HG03280 (cell line): Measurements from ENCODE around the gene PACRG.

Experiments used
- ATAC-seq: cut with Tn5 transposase; IDR thresholded peaks from one replicate; pipeline ENCODE4 v1.9.1; 2021; ENCODE audit warnings: mild to moderate bottlenecking, moderate library complexity; ENCODE audit not compliant: unreplicated experiment

PACRG gene

DNA sequence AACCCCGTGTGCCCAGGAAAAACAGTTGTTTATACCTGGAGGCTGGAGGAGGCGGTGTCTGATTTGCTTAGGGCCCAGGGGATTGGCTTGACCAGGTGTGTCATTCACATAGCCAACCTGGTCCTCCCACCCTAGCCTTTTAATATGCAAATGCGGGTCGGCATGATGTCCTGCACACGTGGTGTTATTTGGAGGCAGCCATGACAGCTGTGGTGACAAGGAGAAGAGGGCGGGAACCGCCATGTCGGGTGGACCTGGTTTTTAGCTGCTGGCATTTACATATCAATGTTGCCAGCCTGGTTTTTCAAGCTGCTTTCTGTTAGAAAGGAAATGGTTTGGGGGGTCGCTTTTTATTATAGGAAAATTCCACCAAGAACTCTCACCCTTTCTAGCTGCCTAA is 395.3 kb downstream of the PACRG start:
- ATAC-seq: no peak

DNA sequence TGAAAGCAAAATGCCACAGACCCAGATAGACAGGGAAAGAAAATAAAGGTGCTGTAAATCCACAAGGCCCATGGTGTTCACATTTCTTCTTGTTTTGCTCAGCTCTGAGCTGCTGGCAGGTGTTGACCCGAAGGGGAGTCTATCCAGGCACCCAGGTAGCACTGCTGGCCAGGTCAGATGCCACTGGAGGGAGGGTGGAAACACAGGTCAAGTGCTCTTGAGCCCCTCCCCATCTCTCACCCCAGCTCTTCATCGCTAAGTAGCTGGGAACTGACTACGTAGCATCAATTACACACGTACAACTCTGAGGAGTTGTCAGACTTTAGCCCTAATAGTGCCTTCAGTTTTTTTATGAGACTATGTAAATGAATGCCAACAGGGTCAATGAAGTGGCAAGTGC is 399.0 kb downstream of the PACRG start:
- no peak for ATAC-seq

DNA sequence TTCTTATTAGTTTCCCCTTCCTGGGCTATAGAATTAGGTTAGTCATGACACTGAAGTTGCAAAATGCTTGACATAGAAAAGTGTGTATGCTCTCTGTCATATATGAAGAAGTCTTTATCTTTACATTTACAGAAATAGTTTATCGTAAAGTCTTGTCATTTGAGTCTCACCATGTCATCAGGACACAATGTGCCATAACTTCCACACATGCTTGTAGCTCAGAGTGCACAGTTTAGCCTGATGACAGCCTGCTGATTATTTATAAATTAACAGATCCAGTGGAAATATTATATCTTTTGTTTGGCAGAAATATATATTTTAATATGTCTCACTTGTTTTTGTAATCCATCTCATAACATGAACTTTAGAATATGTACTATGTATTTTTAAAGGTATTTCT is 399.8 kb downstream of the PACRG start:
- ATAC-seq: no peak

DNA sequence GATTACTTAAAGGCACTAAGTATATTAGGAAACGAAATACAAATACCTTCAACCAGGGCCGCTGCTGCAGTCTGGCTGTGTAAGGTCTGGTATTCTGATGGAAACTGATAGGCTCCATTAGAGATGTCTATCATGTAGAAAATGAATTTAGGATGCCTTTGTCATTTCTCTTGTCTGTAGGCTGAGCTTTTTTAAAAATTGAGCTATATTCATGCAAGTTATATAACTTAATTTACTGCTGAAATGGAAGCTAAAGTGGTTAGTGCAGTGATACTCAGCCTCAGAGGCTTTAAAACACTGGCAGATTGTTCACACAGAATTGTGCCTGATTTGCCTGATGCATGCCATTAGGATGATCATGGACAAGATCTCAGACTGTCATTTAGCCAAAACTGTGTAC is 400.6 kb downstream of the PACRG start:
- no peak for ATAC-seq

DNA sequence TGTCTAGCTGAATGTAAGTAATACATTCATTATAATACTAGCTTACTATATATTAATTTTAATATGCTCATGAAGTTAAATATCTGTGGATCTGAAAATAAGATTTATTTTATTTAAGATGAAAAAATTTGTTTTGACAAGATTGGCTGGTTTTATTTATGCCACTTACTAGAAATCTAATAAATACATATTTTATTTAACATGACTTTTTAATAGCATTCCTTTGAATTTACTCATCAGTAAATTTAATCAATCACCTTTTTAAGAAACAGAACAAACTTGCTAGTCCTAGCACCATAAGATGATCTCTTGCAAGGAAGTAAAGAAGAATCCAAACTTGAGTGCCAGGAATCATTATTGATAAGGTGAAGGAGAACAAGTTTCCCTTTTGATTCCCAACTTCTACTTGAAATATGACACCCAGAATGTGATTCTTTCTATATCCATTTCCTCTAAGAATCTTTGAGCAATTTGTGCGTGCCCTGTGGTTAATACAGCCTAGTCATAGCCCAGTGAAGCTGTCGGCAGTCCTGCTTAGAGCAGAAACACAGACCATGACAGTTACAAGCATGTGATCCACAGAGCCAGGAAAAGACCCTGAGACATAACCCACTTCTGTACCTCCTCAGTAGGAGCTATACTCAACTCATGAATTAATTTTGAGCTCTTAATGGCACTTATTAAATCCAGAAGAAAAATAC is 404.4 kb downstream of the PACRG start:
- ATAC-seq: no peak

DNA sequence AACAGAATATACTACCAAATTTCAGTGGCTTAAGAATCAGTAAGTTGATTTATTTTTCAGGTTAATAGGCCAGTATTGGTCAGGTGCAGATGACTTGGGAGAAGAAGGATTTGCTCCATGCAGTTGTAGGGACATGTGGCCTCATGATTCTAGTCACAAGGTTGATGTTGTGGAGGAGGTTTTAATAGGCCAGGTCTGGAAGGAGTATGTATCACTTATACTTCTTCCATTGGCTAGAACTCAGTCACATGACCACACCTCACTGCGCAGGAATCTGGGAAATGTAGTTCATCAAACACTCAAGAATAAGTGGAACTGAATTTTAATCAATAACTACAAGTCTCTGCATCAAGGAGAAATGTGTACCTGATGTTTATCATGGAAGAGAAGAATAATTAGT is 405.2 kb downstream of the PACRG start:
- ATAC-seq: no peak

DNA sequence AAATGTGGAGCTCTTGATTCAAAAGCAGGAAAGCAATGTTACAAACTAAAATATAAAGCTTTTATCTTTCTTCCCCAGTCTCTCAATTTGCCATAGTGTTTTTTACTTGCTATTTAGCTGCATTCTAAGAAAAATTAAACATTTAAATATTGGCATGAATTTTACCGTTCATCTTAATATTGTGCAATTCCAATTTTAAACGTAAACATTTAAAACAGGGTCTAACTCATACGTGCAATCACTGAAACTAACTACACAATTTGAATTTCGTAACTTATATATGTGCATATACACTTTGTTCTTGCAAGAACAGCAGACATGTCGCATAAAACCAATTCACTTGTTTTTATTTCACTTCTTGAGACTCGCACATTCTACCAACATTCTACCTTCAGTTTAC is 405.9 kb downstream of the PACRG start:
- ATAC-seq: no peak

DNA sequence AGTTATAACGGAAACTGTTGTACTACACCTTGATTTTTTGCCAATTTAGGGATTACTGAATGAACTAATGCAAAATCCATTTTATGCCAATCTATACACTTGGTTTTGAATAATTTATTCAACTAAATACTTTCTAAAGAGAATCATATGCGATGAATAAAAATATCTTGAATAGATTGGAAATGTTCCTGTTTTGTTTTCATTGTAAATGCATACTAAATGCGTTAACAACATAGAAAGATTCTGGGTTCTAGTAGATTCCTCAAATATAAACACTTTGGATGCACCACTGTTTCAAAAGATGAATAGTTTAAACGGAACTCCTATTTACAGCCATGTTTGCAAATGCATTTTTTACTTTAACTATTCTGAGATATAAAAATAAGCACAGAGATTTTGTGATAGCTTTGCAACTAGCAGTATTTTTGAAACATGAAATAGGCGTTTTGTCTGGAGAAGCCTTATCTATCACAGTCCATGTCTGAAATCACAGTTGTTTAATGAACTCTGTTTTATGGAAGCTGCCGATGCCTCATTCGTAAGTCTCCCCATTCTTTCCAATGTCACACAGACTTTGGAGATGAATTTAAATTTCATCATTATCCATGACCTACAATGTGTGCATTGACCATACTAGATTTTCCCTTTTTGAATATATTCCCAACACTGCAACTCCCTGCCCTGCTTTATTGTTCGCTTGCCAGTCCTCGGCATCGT is 409.1 kb downstream of the PACRG start:
- no peak for ATAC-seq

DNA sequence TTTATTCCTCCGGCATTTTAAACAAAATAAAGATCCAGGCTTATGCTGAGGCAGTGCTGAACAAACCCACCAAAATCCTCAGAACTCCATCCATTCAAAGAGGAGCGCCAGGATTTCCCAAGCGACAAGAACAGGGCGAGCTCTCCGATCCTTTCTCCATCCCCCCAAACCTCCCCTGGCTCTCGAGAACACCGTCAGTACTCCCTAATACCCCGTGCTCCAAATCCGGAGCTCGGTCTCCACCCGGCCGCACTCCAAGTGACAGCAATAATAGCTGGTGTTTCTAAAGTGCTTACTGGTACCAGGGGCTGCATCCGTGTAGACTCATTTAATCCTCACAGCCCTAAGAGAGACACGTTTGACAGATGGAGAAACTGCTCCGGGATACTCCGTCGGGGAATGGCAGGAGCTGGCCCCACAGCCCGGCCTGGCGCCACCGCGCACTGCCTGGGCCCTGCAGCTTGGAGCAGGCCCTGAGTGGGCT is 409.7 kb downstream of the PACRG start:
- no peak for ATAC-seq

DNA sequence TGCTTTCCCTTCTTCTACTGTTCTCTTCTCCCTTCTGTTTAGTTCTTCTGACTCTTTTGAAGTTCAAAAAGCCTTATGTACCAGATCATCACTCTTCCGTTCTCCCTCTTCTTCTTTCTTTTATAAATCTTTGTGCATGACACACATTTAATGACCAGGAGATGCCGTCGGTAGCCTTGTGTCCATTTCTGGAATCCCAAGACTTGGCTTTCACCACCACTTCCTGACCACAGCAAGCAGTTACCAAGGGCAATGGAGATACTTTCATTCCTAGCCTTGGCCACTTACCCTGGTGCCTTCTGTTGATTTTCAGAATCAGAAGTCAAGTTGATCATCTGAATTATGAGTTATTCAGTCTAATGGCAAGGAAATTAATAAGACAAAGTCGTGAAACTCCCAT is 418.3 kb downstream of the PACRG start:
- no peak for ATAC-seq

DNA sequence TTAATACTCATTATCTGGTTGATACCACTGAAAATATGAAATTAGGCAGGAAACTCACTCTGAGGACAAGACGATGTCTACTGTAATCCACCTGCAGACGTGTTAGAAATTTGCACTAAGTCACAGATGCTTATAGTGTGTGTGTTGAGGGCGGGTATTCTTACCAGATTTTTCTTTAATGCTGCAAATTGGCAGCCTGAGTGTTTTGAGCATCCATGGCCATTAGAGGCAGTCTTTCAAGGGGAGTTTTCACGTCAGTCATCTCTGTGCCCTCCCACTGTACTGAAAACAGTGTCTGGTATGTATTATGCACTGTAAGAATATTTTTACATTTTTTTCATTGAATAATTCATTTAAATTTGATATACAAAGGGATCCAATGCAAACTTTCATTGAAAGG is 420.2 kb downstream of the PACRG start:
- no peak for ATAC-seq

DNA sequence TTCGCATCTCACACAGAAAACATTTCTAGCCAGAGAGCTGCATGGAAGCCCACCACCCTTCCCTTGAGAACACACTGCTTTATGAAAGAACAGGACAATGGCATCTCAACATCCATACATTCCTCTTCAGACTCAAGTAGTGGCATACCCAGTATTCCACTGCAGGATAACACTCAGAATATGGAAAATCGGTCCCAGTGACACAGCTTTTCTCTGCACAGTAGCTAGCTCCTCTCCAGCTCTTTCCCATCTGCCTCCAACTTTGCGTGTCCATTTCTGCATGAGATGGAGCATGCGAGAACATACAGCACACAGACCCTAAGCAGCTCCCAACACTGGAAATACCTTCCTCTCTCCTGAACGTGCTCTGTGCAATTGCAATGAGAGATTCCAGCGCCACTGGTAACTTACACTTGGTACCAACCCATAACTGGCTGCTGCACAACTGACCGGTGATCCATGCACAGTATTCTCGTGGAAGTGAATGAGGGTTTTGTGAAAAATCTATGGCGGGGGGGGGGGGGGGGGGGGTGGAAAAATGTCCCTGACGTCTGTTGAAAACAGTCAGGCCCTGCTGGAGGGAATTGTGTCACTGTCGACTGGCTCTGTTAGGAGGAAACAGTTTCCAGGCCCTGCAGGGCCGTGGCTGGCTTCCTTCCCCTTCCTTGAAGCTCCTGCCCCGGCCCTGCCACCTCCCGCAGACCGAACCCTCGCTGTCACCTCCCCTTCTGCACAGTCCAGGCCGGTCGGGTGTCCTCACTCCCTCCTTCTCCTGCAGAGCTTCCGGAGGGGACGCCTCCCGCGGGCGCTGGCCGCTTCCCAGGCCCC is 420.9 kb downstream of the PACRG start:
- ATAC-seq: no peak

DNA sequence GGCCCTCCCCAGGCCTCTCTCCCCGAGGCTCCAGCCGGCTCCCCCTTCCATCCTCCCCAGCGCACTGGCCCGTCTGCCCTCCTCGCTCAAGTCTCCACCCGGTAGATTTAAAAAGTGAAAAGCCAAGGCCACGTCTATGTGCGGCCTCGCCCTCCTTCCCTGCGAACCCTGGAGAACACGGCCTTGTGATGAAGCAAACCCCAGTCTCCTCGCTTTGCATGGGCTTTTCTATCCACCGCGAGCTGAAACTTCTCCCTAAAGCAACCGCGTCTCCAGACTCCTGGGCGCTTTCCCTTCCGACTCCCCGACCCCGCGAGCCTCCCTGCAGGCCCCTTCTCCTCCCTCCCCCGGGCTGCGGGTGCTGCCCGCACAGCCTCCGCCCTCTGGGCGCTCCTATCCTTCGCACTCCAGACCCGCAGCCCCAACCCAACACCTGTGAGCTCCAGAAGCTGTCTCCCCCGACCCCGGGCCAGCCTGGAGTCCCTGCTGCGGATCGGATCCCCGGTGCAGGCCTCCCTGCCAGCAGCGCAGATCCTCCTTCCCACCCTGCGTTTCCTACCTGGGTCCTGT is 421.6 kb downstream of the PACRG start:
- no peak for ATAC-seq

DNA sequence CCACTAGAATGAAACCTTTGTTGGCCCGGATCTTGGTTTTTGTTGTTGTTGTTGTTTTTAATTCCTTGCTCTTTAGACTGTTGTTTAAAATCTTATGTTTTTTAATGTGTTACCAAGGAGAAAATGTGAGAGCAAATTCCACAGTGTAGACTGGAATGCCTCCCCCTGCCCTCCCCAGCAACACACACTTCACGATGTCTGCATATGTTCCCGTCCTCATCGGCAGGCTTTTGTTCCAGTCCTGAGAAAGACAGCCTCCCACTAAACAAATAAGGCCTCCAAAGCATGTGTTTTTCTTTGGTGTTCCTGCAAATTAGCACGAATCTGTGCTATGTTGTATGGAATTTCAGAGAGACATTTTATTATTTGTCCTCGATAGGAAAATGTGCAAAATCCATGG is 423.4 kb downstream of the PACRG start:
- no peak for ATAC-seq

DNA sequence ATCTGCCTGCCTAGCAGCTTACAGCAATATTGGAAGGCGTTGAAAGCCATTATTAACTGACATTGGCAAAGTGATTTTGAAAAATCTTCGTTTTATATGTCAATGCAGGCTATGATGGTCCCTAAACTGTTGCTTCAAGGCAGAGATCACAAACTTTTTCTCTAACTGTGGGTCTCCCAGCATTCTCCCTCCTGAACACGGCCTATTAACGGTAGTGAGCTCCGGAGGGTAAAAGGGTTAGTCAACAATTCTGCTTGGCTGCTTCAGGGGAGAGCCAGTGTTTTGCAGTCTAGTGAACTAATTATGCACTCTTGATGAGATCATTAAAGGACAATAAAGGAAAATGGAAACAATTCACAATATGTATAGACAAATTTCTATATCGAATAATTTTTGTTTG is 424.9 kb downstream of the PACRG start:
- ATAC-seq: no peak

DNA sequence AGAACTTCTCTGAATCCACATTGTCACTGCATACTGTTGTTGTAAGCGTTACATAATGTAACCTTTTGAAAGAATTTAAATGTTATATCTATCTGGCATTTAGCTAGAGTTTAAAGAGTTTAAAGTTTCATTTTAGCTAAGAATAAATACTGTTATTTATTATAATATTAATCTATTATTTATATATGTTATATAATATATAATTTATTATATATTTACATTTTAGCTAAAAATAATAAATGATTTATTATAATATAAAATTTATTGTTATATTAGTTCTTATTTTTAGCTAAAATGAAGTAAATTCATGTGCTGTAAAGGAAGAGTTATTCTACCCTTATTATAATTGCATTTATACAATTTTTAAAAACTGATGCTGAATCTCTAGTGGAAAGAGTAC is 431.3 kb downstream of the PACRG start:
- ATAC-seq: no peak

DNA sequence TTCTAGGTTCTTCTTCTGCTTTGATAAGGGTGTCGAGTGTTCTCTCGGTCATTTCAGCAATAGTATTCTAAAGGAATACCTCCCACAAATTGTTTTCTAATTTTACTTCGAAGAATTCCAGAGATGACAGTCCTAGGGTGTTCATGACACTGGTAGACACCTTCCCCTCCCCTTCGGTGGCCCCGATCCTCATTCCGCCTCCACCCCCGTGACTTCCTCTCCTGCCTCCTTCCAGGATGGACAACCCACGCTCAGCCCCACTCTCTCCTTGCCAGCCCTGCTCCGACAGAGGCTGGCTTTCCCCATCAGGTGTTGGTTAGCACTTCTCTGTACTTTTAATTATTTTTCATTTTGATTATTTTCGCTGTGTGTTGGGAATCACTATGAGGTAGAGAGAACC is 431.9 kb downstream of the PACRG start:
- ATAC-seq: no peak

DNA sequence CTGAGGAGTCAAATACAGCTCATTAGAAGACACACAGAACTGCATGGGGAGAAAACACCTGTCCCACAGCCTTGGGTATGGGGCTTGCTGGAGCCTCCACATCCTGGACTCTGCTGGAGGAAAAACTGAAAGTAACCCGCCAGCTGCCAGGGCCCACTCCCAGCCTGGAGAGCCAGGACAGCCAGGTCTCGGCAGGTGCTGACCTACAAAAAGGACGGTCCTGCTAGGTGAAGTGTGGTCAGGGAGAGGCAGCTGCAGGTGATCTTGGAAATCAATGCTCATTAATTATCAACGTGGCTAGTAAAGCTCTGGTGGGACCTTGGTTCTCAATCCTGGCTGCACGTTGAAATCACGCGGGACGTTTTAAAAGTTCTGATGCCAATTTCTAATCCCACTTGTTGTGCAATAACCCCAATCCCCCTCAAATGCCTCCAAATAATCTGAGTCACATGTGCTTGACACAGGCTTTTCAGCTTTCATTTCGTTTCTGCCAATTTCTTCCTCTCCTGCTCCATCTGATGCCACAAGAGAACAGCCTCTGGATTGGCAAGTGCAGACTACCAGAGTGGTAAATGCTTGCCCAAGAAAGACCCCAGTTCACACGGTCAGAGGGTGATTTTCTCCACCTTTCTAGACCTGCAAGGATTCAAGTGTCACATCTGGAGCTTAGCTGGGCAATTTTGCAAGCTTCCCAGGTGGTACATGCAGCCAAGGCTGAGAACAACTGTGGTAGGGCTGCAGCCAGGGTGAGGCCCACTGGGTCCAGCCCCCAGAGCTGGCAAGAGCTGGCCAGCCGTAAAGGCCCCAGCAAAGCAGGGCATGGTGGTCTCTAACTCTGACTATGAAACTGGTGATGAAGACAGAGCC is 434.5 kb downstream of the PACRG start:
- no peak for ATAC-seq

DNA sequence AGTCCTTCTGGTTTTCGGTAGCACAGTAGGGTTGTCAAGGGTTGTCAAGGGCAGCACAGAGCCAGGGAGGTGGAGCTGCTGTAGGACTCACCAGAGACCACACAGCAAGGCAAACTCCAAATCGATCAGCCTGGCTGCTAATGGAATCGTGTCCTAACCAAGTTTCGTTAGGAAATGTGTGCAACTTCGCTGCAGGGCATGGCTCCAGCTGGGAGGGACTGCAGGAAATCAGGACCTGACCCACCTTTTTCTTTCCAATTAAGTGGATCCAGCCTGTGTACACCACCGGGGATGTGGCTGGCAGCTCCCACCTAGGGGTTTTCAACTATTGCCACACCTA is 435.1 kb downstream of the PACRG start:
- ATAC-seq: no peak

DNA sequence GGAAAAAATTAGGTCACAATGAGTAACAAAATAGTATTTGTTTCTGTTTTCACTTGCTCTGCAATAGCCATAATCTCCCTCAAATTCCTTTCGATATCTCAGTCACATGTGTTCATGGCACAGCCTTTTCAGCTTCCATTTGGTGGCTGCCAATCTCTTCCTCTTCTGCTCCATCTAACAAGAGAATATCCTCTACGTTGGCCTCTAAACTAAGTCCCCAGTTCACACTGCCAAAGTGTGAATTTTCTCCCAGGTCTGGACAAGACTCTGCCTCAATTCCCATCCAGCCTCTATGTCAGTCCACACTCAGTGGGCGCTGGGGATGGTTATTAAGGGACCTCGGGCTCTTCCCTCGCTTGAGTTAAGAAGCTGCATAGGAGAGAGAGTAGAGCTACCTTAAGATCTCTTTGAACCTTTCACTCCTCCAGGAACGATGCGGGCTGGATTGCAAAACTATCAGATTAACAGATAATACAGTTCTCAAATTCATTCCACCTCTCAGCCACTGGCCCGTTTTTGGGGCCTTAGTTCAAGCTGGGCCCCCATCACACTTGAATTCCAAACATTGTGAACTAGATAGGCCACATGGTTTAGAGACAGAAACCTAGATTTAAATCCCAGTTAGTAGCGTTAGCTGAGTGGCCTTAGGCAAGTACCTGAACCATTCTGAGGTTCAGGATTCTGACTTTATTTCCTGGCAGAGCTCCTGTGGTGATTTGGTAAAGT is 436.6 kb downstream of the PACRG start:
- ATAC-seq: no peak
